Activated CD8-positive, alpha-beta memory T cell treated with anti-CD3 and anti-CD28 coated beads, Interleukin-2, amount 50 U/mL, for 48 hours (primary cell): Measurements from ENCODE around the gene TEX22.

Experiments
- DNase-seq: peaks from one replicate; pipeline ENCODE4 v3.0.0-alpha.2; 2020

The TEX22 gene

DNA sequence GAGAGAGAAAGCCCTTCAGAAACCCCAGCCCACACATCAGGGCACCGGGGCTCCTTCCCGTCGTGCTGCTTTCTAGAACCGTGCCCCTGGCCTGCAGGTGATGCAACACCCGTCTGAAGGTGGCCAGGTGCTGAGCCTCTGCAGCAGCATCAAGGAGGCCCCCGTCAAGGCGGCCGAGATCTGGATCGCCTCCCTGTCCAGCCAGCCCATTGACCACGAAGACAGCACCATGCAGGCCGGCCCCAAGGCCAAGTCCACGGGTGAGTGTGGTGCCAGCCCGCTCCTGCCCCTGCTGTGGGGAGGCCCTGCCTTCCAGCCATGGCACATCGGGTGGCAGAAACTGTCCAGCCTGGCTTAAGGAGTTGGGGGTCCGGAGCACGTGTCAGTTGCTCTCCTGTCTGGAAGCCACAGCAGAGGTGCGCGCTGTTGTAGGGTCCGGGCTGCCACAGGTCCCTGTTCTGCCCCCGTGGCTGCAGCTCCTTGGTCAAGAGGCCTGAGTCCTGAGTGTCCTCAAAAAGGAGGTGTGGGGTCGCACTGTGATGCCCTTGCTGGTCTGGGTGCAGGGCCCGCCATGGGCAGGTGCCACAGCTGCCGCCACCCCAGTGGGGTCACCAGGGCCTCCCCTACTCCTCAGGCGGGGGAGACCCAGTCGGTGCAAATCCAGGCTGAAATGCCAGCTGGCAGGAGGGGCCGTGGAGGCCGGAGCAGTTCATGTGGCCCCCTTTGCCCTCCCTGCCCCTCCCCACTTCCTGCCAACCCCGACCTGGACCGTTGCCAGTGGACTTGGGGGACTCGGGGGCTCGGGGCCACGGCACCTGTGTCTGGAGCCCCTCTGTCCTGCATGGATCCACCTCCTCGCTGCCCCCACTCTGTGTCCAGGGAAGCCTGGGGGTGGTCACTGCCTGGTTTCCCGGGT is 31.0 kb upstream of the TEX22 start:
- no peak for DNase-seq

DNA sequence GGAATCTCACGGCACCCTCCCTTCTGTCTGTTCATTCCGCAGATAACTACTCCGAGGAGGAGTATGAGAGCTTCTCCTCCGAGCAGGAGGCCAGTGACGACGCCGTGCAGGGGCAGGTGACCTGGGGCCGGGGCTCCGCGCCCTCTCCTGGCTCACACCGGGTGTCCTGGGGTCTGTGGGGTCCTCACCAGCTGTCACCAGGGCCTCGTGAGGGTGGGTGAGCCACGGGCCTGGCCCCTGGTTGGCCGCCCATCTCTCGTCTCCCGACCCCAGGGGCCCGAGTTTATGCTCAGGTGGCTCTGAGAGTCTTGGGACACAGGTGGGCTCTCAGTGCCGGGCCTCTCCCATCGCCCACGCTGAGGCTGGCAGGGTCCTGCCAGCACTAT is 30.3 kb upstream of the TEX22 start:
- DNase-seq: no peak

DNA sequence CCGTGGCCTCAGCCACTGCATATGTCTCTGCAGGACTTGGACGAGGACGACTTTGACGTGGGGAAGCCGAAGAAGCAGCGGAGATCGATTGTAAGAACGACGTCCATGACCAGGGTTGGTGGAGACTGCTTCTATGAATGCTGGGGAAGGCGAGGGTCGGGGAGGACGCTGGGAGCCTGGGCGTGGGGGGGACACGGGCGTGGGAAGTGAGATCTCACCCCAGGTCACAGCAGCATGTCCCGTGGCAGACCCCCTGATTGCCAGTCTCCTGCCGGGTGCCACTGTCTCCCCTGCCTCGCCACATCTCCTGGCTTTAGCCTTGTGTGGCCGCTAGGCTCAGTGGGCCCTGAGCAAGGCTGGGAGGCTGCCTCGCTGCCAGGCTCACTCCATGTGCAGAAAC is 29.9 kb upstream of the TEX22 start:
- no peak for DNase-seq

DNA sequence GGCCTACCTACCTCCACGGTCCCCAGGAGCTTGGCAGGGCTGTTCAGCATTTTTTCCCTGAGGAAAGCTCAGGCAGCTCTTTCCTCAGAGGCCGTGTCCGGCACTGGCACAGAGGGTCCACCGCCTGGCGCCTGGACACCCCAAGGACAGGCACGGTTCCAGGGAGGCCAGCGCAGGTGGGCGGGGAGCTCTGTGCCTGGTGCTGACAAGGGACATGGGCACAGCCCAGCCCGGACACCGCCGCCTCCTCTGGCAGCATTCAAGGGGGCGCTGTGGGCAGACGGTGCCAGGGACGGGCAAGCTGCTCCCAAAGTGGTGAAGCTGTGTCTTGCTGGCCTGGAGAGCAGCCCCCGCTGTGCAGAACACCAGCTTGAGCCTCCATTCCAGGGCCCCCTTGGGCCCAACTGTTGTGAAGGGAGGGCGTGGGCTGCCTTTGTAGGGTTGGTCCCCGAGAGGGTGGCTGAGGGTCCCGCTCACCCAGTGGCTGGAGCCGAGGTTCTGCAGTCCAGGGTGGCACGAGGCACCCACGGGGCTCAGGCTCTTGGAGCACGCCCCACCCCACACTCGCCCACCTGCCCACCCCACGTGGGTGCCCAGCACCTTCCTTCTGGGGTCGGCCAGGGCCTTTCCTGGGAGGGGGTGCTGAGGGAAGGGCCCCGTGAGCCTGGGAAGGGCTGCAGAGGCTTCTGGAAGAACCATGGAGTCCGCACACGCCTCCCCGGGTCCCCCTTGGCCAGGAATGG is 29.3 kb upstream of the TEX22 start:
- DNase-seq: no peak

DNA sequence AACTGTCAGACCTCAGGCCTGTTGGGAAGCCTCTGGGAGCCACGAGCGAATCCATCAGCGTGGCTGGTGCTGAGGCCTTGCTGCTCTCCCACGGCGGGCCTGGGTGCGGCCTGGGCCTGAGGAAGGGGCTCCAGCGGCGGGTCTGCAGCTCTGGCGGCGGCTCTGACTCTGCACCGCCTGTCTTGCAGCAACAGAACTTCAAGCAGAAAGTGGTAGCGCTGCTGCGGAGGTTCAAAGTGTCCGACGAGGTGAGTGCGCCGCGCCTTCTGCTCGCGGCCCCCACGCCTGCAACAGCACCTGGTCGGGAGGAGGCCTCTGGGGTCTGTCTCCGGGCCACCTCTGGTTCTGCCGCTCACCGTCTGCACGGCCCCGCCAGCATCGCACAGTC is 28.7 kb upstream of the TEX22 start:
- DNase-seq: no peak

DNA sequence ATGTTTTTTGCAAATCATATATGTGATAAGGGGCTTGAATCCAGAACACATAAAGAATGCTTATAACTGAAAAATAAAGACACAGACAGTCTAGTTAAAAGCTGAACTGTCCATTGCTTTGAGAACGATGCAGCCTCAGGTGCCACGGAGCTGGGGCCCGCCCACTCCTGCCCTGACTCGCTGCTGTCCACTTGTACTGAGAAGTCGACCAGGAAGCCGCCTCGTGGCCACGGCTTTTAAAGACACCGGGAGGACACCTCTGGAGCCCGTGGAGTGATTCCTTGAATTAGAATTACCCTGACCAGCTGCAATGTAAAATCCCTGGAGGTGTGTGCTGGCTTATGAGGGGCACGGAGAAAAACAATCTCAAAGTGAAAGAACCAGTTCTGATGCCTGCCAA is 23.9 kb upstream of the TEX22 start:
- no peak for DNase-seq

DNA sequence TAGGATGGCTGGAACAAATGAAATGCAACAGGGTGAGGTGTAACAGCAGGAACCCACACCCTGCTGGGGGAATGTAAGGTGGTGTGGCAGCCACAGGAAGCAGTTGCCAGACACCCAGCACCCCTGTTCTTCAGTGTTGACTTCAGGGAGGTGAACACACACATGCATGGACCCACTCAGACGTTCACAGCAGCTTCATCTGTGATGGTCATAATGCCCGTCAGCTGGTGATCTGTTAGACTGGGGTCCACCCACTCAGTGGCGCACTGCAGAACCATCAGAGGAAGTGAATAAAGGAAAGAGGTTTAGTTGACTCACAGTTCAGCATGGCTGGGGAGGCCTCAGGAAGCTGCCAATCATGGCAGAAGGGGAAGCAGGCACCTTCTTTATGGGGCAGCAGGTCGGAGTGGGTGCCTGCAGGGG is 22.7 kb upstream of the TEX22 start:
- peak; percentile 77 for DNase-seq

DNA sequence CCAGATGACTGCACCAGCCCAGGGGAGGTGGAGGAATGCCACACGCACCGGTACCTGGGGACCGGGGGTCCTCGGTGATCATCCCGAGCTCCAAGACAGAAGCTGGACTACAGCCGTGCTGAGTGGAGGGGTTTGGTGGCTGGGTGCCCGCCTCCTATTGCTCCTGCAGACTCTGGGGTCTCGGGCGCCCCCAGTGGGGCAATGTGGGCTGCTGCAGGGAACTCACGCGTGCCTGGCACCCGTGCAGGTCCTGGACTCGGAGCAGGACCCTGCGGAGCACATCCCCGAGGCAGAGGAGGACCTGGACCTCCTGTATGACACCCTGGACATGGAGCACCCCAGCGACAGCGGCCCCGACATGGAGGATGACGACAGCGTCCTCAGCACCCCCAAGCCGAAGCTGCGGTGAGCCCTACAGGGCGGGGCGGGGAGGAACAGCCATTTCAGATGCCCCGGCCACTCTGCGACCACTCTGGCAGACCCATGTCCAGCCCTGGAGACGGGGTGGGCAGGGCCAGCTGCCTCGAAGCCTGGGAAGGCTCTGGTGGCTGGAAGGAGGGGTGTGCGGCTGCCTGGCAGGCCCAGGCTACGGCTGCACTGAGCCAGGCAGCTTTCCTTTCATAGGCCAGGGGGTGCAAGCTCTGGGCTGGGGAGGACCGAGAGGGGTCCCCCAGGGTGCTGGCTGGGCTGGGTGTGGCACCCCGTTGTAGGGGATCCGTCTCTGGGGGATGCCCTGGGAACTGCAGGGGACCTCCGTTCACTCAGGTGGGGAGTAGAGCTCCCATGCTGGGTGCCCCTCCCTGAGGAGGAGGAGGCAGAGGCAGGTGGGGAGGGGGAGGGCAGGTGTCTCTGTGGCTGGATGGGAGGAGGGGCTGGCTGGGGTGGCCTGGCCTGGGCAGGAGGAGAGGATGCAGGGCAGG is 21.6 kb upstream of the TEX22 start:
- DNase-seq: no peak

DNA sequence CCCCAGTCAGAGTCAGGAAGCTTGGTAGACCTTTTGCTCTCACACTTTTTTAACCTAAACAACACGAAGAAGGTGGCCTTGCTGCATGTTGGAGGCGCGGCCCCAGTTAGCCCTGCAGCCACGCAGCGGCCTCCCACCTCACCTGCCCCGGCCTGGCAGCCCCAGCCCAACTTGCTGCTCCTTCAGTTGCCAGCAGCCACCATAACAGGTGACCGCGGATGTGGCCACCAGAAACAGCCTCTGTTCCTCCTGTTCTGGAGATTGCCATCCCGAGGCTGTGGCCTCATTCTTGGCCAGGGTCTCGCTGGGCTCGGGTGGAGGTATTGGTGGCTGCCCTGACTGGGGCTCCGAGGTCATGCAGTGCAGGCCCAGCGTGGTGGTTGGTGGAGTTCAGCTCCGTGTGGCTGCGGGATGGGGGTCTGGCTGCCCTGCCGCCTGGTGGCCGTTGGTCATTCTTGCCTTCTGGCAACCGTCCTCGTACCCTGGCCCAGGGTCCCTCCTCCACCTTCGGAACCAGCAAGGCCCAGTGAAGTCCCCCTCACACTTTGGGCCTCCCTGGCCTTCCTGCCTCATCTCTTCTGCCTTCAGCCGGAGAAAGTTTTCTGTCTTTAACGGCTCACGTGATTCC is 20.7 kb upstream of the TEX22 start:
- DNase-seq: no peak

DNA sequence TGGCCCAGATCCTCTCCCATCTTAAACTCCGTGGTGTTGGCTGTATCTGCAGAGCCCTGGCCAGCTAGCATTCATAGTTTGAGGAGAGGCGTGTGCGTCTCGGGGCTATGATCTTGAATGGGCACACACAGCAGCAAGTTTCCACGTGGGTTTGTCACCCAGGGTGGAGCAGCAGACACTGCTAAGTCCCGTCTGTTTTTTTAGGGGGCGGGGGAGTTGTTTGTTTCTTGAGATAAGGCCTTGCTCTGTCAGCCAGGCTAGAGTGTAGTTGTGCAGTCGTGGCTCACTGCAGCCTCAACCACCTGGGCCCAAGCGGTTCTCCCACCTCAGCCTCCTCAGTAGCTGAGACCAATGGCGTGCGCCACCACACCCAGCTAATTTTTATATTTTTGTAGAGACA is 20.1 kb upstream of the TEX22 start:
- no peak for DNase-seq

DNA sequence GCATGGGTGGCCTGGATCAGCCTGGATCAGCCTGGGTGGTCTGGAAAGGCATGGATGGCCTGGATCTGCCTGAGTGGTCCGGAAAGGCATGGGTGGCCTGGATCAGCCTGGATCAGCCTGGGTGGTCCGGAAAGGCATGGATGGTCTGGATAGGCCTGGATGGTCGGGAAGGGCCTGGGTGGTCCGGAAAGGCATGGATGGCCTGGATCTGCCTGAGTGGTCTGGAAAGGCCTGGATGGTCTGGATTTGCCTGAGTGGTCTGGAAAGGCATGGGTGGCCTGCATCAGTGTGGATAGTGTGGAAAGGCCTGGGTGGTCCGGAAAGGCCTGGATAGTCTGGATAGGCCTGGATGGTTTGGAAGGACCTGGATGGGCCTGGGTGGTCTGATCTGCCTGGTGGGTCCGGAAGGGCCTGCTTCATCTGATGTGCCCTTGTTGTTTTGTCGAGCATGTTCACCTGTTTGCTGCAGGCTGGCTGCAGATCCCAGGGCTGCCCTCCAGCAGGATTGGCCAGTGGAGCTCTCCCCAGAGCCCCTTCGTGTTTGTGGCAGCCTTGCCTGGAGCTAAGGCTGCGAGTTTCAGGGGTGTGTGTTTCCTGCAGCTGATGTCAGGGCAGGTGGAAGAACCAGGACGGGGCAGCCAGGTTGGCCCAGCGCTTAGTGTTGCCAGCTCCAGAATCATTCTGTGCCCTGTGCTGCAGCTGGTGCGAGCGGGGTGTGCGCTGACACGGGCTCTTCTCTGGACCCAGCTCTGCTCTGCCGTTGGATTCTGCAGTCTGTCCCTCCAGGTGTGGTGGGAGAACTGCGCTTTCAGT is 19.3 kb upstream of the TEX22 start:
- DNase-seq: no peak

DNA sequence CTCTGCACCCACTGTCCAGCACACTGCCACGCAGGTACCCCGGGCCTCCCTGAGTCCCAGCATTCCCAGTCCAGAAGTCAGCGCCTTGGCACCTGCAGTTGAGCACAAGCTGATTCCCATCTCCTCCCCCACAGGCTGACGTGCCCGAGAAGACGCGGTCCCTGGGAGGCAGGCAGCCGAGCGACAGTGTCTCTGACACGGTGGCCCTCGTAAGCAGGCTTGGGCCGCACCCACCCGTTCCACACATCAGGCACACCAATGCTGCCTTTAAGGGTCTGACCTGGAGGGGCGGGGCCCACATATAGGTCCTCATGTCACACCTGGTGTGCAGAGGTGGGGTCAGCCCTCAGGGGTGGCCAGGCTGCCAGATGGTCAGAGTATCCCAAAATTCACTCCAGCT is 18.4 kb upstream of the TEX22 start:
- no peak for DNase-seq

DNA sequence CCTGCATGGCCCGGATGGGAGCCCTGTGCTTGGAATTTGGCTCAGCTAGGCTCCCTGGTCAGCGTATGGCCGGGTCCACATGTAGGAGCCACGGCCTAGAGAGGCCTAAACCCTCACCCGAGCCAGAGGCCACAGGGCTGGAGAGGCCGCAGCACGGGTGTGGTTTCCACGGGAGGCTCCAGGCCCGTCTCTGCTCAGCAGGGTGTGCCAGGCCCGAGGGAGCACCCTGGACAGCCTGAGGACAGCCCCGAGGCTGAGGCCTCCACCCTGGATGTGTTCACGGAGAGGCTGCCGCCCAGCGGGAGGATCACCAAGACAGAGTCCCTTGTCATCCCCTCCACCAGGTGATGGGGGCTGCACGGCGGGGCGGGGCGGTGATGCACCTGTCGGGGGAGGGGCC is 17.6 kb upstream of the TEX22 start:
- no peak for DNase-seq

DNA sequence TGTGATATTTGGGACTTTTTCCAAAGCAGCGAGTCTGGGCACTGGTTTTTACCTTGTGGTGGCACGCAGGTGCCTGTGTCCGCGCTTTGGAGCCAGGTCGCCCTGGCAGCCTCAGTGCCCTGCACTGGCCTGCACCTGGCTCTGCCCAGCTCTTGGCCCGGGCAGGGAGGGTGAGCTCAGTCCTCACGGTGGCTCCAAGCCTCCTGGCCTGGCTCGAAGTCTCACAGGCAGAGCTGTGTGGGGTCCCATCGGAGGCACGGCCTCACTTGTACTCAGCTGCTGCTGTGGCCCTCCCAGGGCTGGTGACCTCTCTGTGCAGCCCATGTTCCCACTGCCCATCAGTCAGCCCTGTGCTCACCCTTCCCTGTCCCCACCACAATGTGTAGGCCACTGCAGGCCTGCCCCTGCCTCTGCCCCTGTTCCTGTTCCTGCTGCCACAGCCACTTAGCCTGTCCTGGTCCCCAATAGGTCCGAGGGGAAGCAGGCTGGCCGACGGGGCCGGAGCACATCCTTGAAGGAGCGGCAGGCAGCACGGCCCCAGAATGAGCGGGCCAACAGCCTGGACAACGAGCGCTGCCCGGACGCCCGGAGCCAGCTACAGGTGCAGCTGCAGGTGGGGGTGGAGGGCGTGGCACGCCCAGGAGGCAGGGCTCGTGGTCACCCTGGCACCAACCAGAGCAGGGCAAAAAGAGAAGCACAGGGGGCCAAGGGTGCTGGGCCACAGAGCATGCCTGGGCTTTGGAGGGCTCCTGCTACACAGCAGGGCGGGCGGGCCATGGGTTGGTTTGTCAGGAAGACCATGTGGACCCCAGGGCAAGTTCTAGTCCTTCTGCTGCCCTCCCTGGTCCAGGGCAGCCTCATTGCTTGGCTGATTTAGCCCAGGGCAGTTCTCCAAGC is 16.6 kb upstream of the TEX22 start:
- no peak for DNase-seq

DNA sequence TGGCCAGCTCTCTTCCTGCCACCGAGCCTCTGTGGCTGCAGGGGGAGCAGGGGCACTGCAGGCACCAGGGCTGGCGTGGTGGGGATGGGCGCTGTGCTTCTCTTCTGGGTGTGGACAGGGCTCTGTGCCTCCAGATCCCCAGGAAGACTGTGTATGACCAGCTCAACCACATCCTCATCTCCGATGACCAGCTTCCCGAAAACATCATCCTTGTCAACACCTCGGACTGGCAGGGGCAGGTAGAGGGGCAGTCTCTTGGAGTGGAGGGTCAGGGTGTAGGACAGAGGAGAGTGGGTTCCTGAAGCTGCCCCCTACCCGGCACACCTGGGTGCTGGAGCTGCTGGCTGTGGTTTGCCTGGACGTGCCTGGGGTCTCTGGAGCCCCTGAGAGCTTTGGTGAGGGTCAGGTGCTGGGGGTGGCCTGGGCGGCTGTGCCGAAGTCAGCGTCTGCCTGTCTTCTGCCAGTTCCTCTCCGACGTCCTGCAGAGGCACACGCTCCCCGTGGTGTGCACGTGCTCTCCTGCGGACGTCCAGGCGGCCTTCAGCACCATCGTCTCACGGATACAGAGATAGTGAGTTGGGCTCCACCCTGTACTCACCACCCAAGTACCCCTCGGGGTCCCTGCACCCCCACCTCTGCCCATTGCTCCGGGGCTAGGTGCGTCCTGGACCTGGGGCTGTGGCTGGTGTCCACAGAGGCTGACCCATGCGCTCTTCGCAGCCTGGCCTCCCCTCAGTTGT is 15.8 kb upstream of the TEX22 start:
- DNase-seq: no peak

DNA sequence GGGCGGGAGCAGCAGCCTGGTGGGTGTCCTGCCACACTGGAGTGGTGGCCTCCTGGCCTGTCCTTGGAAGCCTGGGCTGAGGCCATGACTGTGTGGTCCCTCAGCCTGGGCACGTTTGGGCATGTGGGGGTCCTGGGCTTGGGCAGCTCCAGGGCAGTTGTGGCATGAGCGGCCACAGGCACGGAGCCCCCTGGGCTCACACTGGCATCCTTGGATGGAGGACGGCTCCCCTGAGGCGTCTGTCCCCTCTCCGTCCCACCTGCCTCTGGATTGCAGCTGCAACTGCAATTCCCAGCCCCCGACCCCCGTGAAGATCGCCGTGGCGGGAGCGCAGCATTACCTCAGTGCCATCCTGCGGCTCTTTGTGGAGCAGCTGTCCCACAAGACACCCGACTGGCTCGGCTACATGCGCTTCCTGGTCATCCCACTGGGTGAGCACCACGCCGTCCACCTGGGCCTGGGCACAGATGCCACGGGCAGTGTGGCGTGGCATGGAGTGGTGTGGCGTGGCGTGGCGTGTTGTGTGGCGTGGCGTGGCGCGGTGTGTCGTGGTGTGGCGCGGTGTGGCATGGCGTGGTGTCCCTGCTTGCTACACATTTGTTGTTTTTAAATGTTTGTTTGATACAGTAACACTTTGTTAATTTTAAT is 15.1 kb upstream of the TEX22 start:
- no peak for DNase-seq

DNA sequence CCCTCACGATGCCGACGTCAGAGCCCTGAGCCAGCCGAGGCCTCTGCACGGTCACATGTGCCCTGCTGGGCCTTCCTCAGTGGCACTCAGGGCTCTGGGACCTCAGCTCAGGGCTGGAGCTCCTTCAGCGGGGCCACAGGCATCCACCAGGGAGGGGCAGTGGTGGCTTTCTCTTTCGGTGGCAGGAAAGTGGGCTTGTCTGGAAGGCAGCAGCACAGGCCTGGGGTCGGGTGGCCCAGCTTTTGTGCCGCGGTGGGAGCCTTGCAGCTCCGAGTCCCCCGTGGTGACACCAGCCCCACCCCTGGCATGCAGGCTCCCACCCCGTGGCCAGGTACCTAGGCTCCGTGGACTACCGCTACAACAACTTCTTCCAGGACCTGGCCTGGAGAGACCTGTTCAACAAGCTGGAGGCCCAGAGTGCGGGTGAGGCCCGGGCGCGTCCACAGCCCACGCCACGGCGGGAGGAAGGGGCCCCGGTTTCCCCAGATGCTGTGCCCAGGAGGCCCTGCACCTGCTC is 14.2 kb upstream of the TEX22 start:
- DNase-seq: no peak

DNA sequence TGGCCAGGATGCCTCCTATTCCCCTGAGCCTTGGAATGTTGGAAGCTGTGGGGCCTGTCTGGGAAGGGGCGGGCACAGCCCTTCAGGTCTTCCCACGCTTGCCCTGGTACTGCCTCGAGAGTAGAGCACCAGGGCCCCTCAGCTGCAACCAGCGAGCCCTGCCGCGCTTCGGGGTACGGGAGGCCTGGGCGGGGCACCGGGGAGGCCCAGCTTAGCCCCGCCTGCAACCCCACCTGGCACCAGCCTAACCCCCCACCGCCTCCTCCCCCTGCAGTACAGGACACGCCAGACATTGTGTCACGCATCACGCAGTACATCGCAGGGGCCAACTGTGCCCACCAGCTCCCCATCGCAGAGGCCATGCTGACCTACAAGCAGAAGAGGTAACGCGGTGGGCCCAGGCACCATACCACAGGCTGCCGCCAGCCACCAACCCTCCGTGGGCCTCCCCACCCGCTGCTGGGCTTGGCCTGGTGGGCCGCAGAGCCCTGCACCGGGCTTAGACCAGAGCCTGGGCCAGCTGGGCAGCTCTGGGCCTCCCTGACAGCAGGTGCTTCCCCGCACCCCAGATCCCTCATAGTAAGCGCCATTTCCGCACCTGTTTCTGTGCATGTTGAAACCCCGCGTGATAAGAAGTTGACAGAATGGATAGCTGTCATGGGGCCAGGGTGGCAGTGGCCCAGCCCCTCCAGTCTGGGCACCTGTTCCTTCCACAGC is 13.6 kb upstream of the TEX22 start:
- no peak for DNase-seq

DNA sequence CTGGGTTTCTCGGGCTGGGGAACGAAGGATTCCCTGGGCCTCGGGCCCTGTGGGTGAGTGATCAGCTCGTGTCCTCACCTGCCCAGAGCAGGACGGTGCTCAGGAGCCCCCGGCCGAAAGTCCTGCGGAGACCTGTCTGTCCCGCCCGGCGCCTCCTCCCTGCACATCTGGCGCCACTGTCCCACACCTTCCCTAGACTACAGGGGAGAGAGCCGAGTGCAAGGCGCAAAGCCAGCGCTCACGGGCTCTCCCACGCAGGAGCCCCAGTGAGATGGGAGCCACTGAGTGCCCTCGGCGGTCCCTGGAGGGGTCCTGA is 13.1 kb upstream of the TEX22 start:
- no peak for DNase-seq
